SK-N-SH (cell line): Measurements from ENCODE around the gene ZMIZ1. TPM values are rescaled to one million over a fixed set of nuclear protein-coding genes. Genes with fewer than 3 reads are reported as not detected.

Source experiments
- CTCF ChIA-PET: fragments of 300-600, 350-600 bp; formaldehyde crosslinking; extraction: SDS; loops from one replicate; lab custom pipeline; 2021; lab: Yijun Ruan, JAX
- POLR2A ChIA-PET: fragments of 350-600 bp; sonication (Branson Sonifier 250); formaldehyde crosslinking; extraction: SDS; loops from one replicate; lab custom pipeline; 2020; ENCODE audit warnings: antibody characterized with exemption, inconsistent platforms; lab: Yijun Ruan, JAX
- DNase-seq: peaks from one replicate; pipeline ENCODE4 v3.0.0; 2012
- H2AFZ ChIP-seq: fragments of 200-600 bp; sonication (generic); 2 replicates; pipeline ENCODE4 v1.8.1; 2016; ENCODE audit warnings: antibody characterized with exemption, mild to moderate bottlenecking, low read depth
- H3F3A ChIP-seq: fragments of 200-600 bp; sonication (generic); replicated peaks from 2 replicates; pipeline ENCODE3; 2016; ENCODE audit warnings: antibody characterized with exemption, mild to moderate bottlenecking; ENCODE audit not compliant: insufficient read depth
- H3K27ac ChIP-seq, 2 experiments: fragments of 200-500 bp in 1 of 2; fragments of 200-600 bp in 1 of 2; sonication (Bioruptor generic) in 1 of 2; sonication (generic), shearing (Covaris generic) in 1 of 2; 2 replicates each; pipeline versions ENCODE4 v1.5.1 to v1.6.1; 2014 to 2016; ENCODE audit warnings: low read depth in 2 of 2, inconsistent platforms in 1 of 2, low read length in 1 of 2, mild to moderate bottlenecking in 1 of 2, mixed read lengths in 1 of 2
- H3K27me3 ChIP-seq: fragments of 200-600 bp; sonication (generic), shearing (Covaris generic); 2 replicates; pipeline ENCODE4 v1.6.1; 2016; ENCODE audit warnings: mixed run types; ENCODE audit not compliant: insufficient read depth
- H3K36me3 ChIP-seq, 2 experiments: fragments of 200-500 bp in 1 of 2; fragments of 200-600 bp in 1 of 2; sonication (Bioruptor generic) in 1 of 2; sonication (generic) in 1 of 2; replicated peaks in 1 of 2; 2 replicates each; pipeline versions ENCODE3 to v1.5.1; 2014 to 2016; ENCODE audit warnings: low read length in 1 of 2, mild to moderate bottlenecking in 1 of 2; ENCODE audit not compliant: insufficient read depth in 2 of 2, control insufficient read depth in 1 of 2
- H3K4me1 ChIP-seq, 2 experiments: fragments of 200-500 bp in 1 of 2; fragments of 200-600 bp in 1 of 2; sonication (Bioruptor generic) in 1 of 2; sonication (generic), shearing (Covaris generic) in 1 of 2; 2 replicates each; pipeline versions ENCODE4 v1.5.1 to v1.6.1; 2014 to 2016; ENCODE audit warnings: low read depth in 1 of 2, low read length in 1 of 2, mixed run types in 1 of 2; ENCODE audit not compliant: insufficient read depth in 2 of 2, control insufficient read depth in 1 of 2
- H3K4me2 ChIP-seq: fragments of 200-600 bp; sonication (generic), shearing (Covaris generic); 2 replicates; pipeline ENCODE4 v1.6.1; 2017; ENCODE audit warnings: mixed run types
- H3K4me3 ChIP-seq, 2 experiments: fragments of 200-500 bp in 1 of 2; fragments of 200-600 bp in 1 of 2; sonication (Bioruptor generic) in 1 of 2; sonication (generic), shearing (Covaris generic) in 1 of 2; 2 replicates each; pipeline versions ENCODE4 v1.5.1 to v1.8.1; 2014 to 2016; ENCODE audit warnings: low read depth in 2 of 2, inconsistent platforms in 1 of 2, low read length in 1 of 2, mild to moderate bottlenecking in 1 of 2, mixed read lengths in 1 of 2, moderate library complexity in 1 of 2
- H3K79me2 ChIP-seq: fragments of 200-600 bp; sonication (generic); 2 replicates; pipeline ENCODE4 v1.8.1; 2017; ENCODE audit warnings: mild to moderate bottlenecking; ENCODE audit not compliant: insufficient read depth
- H3K9ac ChIP-seq: fragments of 200-600 bp; sonication (generic); 2 replicates; pipeline ENCODE4 v1.6.1; 2017; ENCODE audit warnings: mixed run types
- H3K9me2 ChIP-seq: fragments of 200-600 bp; sonication (generic); 2 replicates; pipeline ENCODE4 v1.6.1; 2017; ENCODE audit warnings: mixed run types
- H3K9me3 ChIP-seq: fragments of 200-600 bp; sonication (generic); 2 replicates; pipeline ENCODE4 v1.6.1; 2017; ENCODE audit warnings: mixed run types, mild to moderate bottlenecking, moderate library complexity
- H4K20me1 ChIP-seq: fragments of 200-600 bp; sonication (generic); 2 replicates; pipeline ENCODE4 v1.6.1; 2017; ENCODE audit warnings: mild to moderate bottlenecking, mixed run types; ENCODE audit not compliant: insufficient read depth
- CHD2 ChIP-seq: fragments of 150-350 bp; IDR thresholded peaks from 2 replicates; pipeline ENCODE4 v1.6.1; 2018; ENCODE audit warnings: low read length; ENCODE audit not compliant: partially characterized antibody
- ELF1 ChIP-seq: IDR thresholded peaks from 2 replicates; pipeline ENCODE4 v1.4.0; 2012
- FOXM1 ChIP-seq: IDR thresholded peaks from 2 replicates; pipeline ENCODE4 v1.4.0; 2012; ENCODE audit warnings: low read depth, mild to moderate bottlenecking
- GATA2 ChIP-seq: sonication (generic); formaldehyde crosslinking; IDR thresholded peaks from 2 replicates; pipeline ENCODE4 v1.5.0; 2020; ENCODE audit warnings: mild to moderate bottlenecking, missing genetic modification reagents
- JUND ChIP-seq: IDR thresholded peaks from 2 replicates; pipeline ENCODE4 v1.4.0; 2012
- NFIC ChIP-seq: IDR thresholded peaks from 2 replicates; pipeline ENCODE4 v1.4.0; 2012; ENCODE audit warnings: borderline replicate concordance
- NRF1 ChIP-seq: IDR thresholded peaks from 2 replicates; pipeline ENCODE4 v1.6.1; 2012; ENCODE audit warnings: low read depth, mild to moderate bottlenecking, low read length
- POLR2AphosphoS5 ChIP-seq: IDR thresholded peaks from 2 replicates; pipeline ENCODE4 v1.6.1; 2012; ENCODE audit warnings: low read depth, low read length
- RFX5 ChIP-seq: IDR thresholded peaks from 2 replicates; pipeline ENCODE4 v1.6.1; 2012; ENCODE audit warnings: mild to moderate bottlenecking, improper control_type of control experiment, low read length
- RXRA ChIP-seq: IDR thresholded peaks from 2 replicates; pipeline ENCODE4 v1.4.0; 2012; ENCODE audit warnings: low read depth, mild to moderate bottlenecking, borderline replicate concordance
- SIN3A ChIP-seq: IDR thresholded peaks from 2 replicates; pipeline ENCODE4 v1.6.1; 2012; ENCODE audit warnings: low read depth, mild to moderate bottlenecking, low read length, moderate library complexity, borderline replicate concordance
- SMC3 ChIP-seq: IDR thresholded peaks from 2 replicates; pipeline ENCODE4 v1.6.1; 2012; ENCODE audit warnings: low read depth, low read length, improper control_type of control experiment
- TAF1 ChIP-seq: IDR thresholded peaks from 2 replicates; pipeline ENCODE4 v1.6.1; 2012; ENCODE audit warnings: low read depth, mild to moderate bottlenecking, low read length, moderate library complexity, borderline replicate concordance
- YY1 ChIP-seq: IDR thresholded peaks from 2 replicates; pipeline ENCODE4 v1.4.0; 2012; ENCODE audit warnings: low read depth, mild to moderate bottlenecking
- WGBS: methylation state at CpG from one replicate; pipeline ENCODE4 v1.1.6; 2017; ENCODE audit warnings: low lambda C conversion rate; 5-methylcytosine and 5-hydroxymethylcytosine counted together
- polyA plus RNA-seq, 3 experiments: library from polyadenylated mRNA; depleted of rRNA; stranded (reverse); fragments of >200 nt; gene quantifications; 2 replicates each; pipeline ENCODE4 v1.2.3, GENCODE V29; 2012
- TF ChIP-seq, protein P1 (sequence below): IDR thresholded peaks from 2 replicates; pipeline ENCODE4 v1.4.0; 2012; ENCODE audit warnings: low read depth, borderline replicate concordance
- TF ChIP-seq, protein P2 (sequence below): IDR thresholded peaks from 2 replicates; pipeline ENCODE4; 2012
- TF ChIP-seq, protein P3 (sequence below): IDR thresholded peaks from 2 replicates; pipeline ENCODE4 v1.4.0; 2012; ENCODE audit warnings: low read depth, borderline replicate concordance
- TF ChIP-seq, protein P4 (sequence below): fragments of 150-350 bp; IDR thresholded peaks from 2 replicates; pipeline ENCODE4 v1.6.1; 2017; ENCODE audit warnings: antibody characterized with exemption, low read length, low read depth, borderline replicate concordance

ZMIZ1 gene
- polyA plus RNA-seq, 1 of the 3 experiments (the other 2 are of a cell fraction): 23.5 TPM

GRCh38 chr10:79224263-79224949 is 155.6 kb downstream of the ZMIZ1 start:
- no peak for DNase-seq
- Histone ChIP-seq H3K36me3 (peaks cover 24 to 27% of the 10 kb centered on the region in 2 experiments), H4K20me1 (peaks cover 10% of the 10 kb centered on the region; the same call in 1 of the 2 replicates)

DNA sequence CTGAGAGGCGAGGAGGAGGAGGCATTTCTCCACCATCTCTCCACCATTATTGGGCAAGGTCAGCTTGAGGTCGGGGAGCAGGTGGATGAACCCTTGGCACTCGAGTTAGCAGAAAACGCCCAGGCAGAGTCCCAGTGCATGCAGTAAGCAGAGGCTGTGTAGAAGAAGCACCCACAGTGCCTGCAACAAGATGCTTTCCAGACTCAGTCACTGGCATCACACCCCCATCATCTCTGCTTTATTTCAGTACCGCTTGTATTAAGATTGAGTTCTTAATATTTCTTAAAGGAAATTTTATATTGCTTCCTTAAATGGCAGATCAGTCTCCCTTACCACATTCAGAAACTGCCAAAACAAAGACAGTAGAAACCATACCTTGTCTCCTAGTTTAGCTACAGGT is 156.2 kb downstream of the ZMIZ1 start:
- peak overlapping the region; percentile 72 to 93; a peak in 3 of 4 replicates for H3K27ac ChIP-seq
- peaks cover 6% of the 10 kb centered on the region; the same call in 1 of the 2 replicates for H3K79me2 ChIP-seq
- no peaks in the 10 kb centered on the region for H3K27me3 ChIP-seq
- ChIA-PET POLR2A (interaction anchor here (12.4 kb wide), 1 partner anchor 19 kb away, joined by 237 read pairs; no protein-coding TSS in a partner anchor), CTCF (interaction anchor here (0.9 to 1.5 kb wide), 3 partner anchors 16 to 29 kb away, joined by 3 to 5 read pairs (median 3); no protein-coding TSS in a partner anchor)
- H3K4me3 ChIP-seq: no peak overlapping the region
- peaks cover 33 to 94% of the 10 kb centered on the region in 2 experiments for H3K4me1 ChIP-seq
- peaks cover 10% of the 10 kb centered on the region for H3F3A ChIP-seq
- no peak overlapping the region for H3K4me2 ChIP-seq
- no peak overlapping the region for H3K9ac ChIP-seq
- H3K9me3 ChIP-seq: no peaks in the 10 kb centered on the region
- peaks cover 6% of the 10 kb centered on the region; the same call in 1 of the 2 replicates for H4K20me1 ChIP-seq
- H3K36me3 ChIP-seq: peaks cover 27 to 29% of the 10 kb centered on the region in 2 experiments
- 92% methylated on average over 5 of the region's 5 CpGs for WGBS
- no peak for TF ChIP-seq POLR2AphosphoS5
- TF ChIP-seq JUND: no peak
- no peak for TF ChIP-seq NFIC
- no peak for TF ChIP-seq YY1
- TF ChIP-seq CHD2: no peak
- TF ChIP-seq RXRA: no peak
- TF ChIP-seq RFX5: no peak
- TF ChIP-seq, protein P1, sequence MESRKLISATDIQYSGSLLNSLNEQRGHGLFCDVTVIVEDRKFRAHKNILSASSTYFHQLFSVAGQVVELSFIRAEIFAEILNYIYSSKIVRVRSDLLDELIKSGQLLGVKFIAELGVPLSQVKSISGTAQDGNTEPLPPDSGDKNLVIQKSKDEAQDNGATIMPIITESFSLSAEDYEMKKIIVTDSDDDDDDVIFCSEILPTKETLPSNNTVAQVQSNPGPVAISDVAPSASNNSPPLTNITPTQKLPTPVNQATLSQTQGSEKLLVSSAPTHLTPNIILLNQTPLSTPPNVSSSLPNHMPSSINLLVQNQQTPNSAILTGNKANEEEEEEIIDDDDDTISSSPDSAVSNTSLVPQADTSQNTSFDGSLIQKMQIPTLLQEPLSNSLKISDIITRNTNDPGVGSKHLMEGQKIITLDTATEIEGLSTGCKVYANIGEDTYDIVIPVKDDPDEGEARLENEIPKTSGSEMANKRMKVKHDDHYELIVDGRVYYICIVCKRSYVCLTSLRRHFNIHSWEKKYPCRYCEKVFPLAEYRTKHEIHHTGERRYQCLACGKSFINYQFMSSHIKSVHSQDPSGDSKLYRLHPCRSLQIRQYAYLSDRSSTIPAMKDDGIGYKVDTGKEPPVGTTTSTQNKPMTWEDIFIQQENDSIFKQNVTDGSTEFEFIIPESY: no peak
- TF ChIP-seq, protein P2, sequence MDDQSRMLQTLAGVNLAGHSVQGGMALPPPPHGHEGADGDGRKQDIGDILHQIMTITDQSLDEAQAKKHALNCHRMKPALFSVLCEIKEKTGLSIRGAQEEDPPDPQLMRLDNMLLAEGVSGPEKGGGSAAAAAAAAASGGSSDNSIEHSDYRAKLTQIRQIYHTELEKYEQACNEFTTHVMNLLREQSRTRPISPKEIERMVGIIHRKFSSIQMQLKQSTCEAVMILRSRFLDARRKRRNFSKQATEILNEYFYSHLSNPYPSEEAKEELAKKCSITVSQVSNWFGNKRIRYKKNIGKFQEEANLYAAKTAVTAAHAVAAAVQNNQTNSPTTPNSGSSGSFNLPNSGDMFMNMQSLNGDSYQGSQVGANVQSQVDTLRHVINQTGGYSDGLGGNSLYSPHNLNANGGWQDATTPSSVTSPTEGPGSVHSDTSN: no peak
- TF ChIP-seq SMC3: no peak
- TF ChIP-seq, protein P3, sequence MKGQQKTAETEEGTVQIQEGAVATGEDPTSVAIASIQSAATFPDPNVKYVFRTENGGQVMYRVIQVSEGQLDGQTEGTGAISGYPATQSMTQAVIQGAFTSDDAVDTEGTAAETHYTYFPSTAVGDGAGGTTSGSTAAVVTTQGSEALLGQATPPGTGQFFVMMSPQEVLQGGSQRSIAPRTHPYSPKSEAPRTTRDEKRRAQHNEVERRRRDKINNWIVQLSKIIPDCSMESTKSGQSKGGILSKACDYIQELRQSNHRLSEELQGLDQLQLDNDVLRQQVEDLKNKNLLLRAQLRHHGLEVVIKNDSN: no peak
- no peak for TF ChIP-seq FOXM1
- TF ChIP-seq, protein P4, sequence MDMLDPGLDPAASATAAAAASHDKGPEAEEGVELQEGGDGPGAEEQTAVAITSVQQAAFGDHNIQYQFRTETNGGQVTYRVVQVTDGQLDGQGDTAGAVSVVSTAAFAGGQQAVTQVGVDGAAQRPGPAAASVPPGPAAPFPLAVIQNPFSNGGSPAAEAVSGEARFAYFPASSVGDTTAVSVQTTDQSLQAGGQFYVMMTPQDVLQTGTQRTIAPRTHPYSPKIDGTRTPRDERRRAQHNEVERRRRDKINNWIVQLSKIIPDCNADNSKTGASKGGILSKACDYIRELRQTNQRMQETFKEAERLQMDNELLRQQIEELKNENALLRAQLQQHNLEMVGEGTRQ: no peak
- no peak for TF ChIP-seq TAF1
- no peak for TF ChIP-seq NRF1
- TF ChIP-seq SIN3A: no peak
- TF ChIP-seq ELF1: no peak
- H2AFZ ChIP-seq: no peak overlapping the region
- no peaks in the 10 kb centered on the region for H3K9me2 ChIP-seq
- no peak for DNase-seq

More at GRCh38 chr10:79224263-79224949, 155.6 kb downstream of the ZMIZ1 start:
- CTCF ChIA-PET: interaction anchor here (0.6 to 1.7 kb wide), 7 partner anchors 17 to 53 kb away, joined by 3 to 5 read pairs (median 3); no protein-coding TSS in a partner anchor
- Histone ChIP-seq H3K27me3 (no peaks in the 10 kb centered on the region), H3K4me2 (no peak overlapping the region), H3K79me2 (peaks cover 6% of the 10 kb centered on the region; the same call in 1 of the 2 replicates), H3K4me1 (peaks cover 33 to 94% of the 10 kb centered on the region in 2 experiments), H3K9me3 (no peaks in the 10 kb centered on the region), H2AFZ (no peak overlapping the region), H3K9me2 (no peaks in the 10 kb centered on the region), H3K27ac (peak overlapping the region; percentile 72 to 93; a peak in 3 of 4 replicates), H3F3A (peaks cover 10% of the 10 kb centered on the region), H3K9ac (no peak overlapping the region), H3K4me3 (no peak overlapping the region)
- TF ChIP-seq GATA2 (CRISPR knock-in tag) (no peak), JUND (no peak)
- POLR2A ChIA-PET: interaction anchor here (4.2 to 12.4 kb wide), 2 partner anchors 19 to 46 kb away, joined by 37 to 237 read pairs; no protein-coding TSS in a partner anchor
- WGBS: 85% methylated on average over 11 of the region's 11 CpGs
